Astrocyte (in vitro differentiated cells and primary cell): ENCODE data around the gene SAMHD1. TPM values are rescaled to one million over a fixed set of nuclear protein-coding genes. Genes with fewer than 3 reads are reported as not detected.
"Not testable (repeated sequence)": the region's sequence is repeated elsewhere in the genome, so short reads cannot be mapped to it uniquely, and the experiment has no call there.

Experiments used
- DNase-seq: peaks from one replicate; pipeline ENCODE4 v3.0.0-alpha.2; 2010; ENCODE audit warnings: low read depth
- FAIRE-seq: peaks from 2 replicates; lab custom pipeline; 2011; peaks lifted over from hg19 to GRCh38; lab: Jason Lieb, UNC
- H2AFZ ChIP-seq: 2 replicates; pipeline ENCODE4 v1.6.0; 2012; ENCODE audit warnings: low read depth, low read length, inconsistent platforms
- H3K27ac ChIP-seq: 2 replicates; pipeline ENCODE4 v1.5.1; 2011; ENCODE audit warnings: low read depth, low read length, inconsistent platforms
- H3K27me3 ChIP-seq: 2 replicates; pipeline ENCODE4 v1.6.0; 2011; ENCODE audit warnings: low read length, inconsistent platforms; ENCODE audit not compliant: insufficient read depth
- H3K36me3 ChIP-seq: 2 replicates; pipeline ENCODE4 v1.5.1; 2011; ENCODE audit warnings: low read length, inconsistent platforms; ENCODE audit not compliant: insufficient read depth
- H3K4me1 ChIP-seq: 2 replicates; pipeline ENCODE4 v1.5.1; 2011; ENCODE audit warnings: low read length, inconsistent platforms; ENCODE audit not compliant: insufficient read depth
- H3K4me2 ChIP-seq: 2 replicates; pipeline ENCODE4 v1.6.0; 2012; ENCODE audit warnings: low read length, inconsistent platforms
- H3K4me3 ChIP-seq: 2 replicates; pipeline ENCODE4 v1.5.1; 2011; ENCODE audit warnings: low read depth, mild to moderate bottlenecking, low read length, inconsistent platforms; ENCODE audit not compliant: insufficient read depth
- H3K79me2 ChIP-seq: 2 replicates; pipeline ENCODE4 v1.6.0; 2012; ENCODE audit warnings: mild to moderate bottlenecking, low read length, inconsistent platforms; ENCODE audit not compliant: insufficient read depth
- H3K9ac ChIP-seq: 2 replicates; pipeline ENCODE4 v1.6.0; 2012; ENCODE audit warnings: mild to moderate bottlenecking, low read length, inconsistent platforms
- H3K9me3 ChIP-seq: 2 replicates; pipeline ENCODE4 v1.5.1; 2012; ENCODE audit warnings: low read depth, mild to moderate bottlenecking, low read length, inconsistent platforms; ENCODE audit not compliant: insufficient read depth
- H4K20me1 ChIP-seq: 2 replicates; pipeline ENCODE4 v1.6.0; 2012; ENCODE audit warnings: low read length, inconsistent platforms; ENCODE audit not compliant: insufficient read depth
- H3K27ac Mint-ChIP-seq: one replicate; pipeline ENCODE4 v1.8.0; 2021; ENCODE audit warnings: mild to moderate bottlenecking, mixed read lengths; ENCODE audit not compliant: unreplicated experiment
- H3K27me3 Mint-ChIP-seq: one replicate; pipeline ENCODE4 v1.8.0; 2021; ENCODE audit warnings: low read depth, mixed read lengths; ENCODE audit not compliant: unreplicated experiment
- H3K36me3 Mint-ChIP-seq: one replicate; pipeline ENCODE4 v1.8.0; 2021; ENCODE audit warnings: low read depth, mixed read lengths; ENCODE audit not compliant: unreplicated experiment
- H3K4me1 Mint-ChIP-seq: one replicate; pipeline ENCODE4 v1.8.0; 2021; ENCODE audit warnings: low read depth, mixed read lengths; ENCODE audit not compliant: unreplicated experiment
- H3K4me3 Mint-ChIP-seq: one replicate; pipeline ENCODE4 v1.8.0; 2021; ENCODE audit warnings: mild to moderate bottlenecking, moderate library complexity, mixed read lengths; ENCODE audit not compliant: unreplicated experiment
- H3K9me3 Mint-ChIP-seq: one replicate; pipeline ENCODE4 v1.8.0; 2021; ENCODE audit warnings: mild to moderate bottlenecking, mixed read lengths; ENCODE audit not compliant: unreplicated experiment
- EZH2 ChIP-seq: IDR thresholded peaks from 2 replicates; pipeline ENCODE4 v1.6.1; 2012; ENCODE audit warnings: mild to moderate bottlenecking, low read length, inconsistent platforms; ENCODE audit not compliant: insufficient read depth
- total RNA-seq: library from RNA; stranded (reverse); gene quantifications from 2 replicates; pipeline ENCODE4 v1.2.1, GENCODE V29; 2021
- TF ChIP-seq, protein P1 (sequence below): IDR thresholded peaks from 2 replicates; pipeline ENCODE4 v1.5.1; 2011; ENCODE audit warnings: low read depth, mild to moderate bottlenecking, inconsistent platforms, low read length, moderate library complexity; ENCODE audit not compliant: insufficient read depth

Gene SAMHD1
- total RNA-seq, 1 donor from 2014 or later = 99.7 TPM

GRCh38 chr20:36967636-36968035, 16.1 kb upstream of the SAMHD1 start:
- Histone ChIP-seq H3K79me2 (no peaks in the 10 kb centered on the region), H3K4me1 (no peaks in the 10 kb centered on the region), H3K9me3 (peaks cover 4% of the 10 kb centered on the region), H3K4me3 (no peak overlapping the region), H3K36me3 (no peaks in the 10 kb centered on the region), H3K27ac (no peak overlapping the region), H3K4me2 (no peak overlapping the region), H3K27me3 (no peaks in the 10 kb centered on the region), H3K9ac (no peak overlapping the region), H2AFZ (no peak overlapping the region), H4K20me1 (no peaks in the 10 kb centered on the region)
- peaks cover 9% of the 10 kb centered on the region for H3K9me3 Mint-ChIP-seq
- no peak overlapping the region for H3K27ac Mint-ChIP-seq
- TF ChIP-seq, protein P1, sequence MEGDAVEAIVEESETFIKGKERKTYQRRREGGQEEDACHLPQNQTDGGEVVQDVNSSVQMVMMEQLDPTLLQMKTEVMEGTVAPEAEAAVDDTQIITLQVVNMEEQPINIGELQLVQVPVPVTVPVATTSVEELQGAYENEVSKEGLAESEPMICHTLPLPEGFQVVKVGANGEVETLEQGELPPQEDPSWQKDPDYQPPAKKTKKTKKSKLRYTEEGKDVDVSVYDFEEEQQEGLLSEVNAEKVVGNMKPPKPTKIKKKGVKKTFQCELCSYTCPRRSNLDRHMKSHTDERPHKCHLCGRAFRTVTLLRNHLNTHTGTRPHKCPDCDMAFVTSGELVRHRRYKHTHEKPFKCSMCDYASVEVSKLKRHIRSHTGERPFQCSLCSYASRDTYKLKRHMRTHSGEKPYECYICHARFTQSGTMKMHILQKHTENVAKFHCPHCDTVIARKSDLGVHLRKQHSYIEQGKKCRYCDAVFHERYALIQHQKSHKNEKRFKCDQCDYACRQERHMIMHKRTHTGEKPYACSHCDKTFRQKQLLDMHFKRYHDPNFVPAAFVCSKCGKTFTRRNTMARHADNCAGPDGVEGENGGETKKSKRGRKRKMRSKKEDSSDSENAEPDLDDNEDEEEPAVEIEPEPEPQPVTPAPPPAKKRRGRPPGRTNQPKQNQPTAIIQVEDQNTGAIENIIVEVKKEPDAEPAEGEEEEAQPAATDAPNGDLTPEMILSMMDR = no peak
- no peaks in the 10 kb centered on the region for H3K36me3 Mint-ChIP-seq
- no peak overlapping the region for H3K4me3 Mint-ChIP-seq
- no peaks in the 10 kb centered on the region for H3K4me1 Mint-ChIP-seq
- H3K27me3 Mint-ChIP-seq = peaks cover 2% of the 10 kb centered on the region
- DNase-seq = no peak
- FAIRE-seq = no peak

DNA sequence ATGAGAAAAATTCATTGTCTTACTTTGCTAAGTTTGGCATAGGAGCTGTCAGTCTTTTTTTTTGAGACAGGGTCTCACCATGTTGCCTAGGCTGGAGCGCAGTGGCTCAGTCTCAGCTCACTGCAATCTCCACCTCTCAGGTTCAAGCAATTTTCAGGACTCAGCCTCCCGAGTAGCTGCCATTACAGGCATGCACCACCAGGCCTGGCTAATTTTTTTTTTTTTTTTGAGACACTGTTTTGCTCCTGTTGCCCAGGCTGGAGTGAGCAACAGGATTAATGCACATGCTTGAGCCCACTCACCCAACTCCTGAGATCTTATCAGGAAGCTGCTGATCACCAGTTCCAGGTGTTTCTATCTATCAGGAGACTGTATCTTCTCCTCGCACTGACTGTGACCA, 15.5 kb upstream of the SAMHD1 start:
- not testable (repeated sequence) for H3K27me3 ChIP-seq, H3K9ac ChIP-seq, H4K20me1 ChIP-seq, FAIRE-seq, H3K4me1 ChIP-seq, H3K4me3 ChIP-seq, H2AFZ ChIP-seq, H3K36me3 Mint-ChIP-seq, H3K27ac ChIP-seq, H3K4me1 Mint-ChIP-seq, H3K4me2 ChIP-seq, H3K36me3 ChIP-seq, H3K27me3 Mint-ChIP-seq, H3K4me3 Mint-ChIP-seq, DNase-seq, H3K27ac Mint-ChIP-seq, H3K79me2 ChIP-seq, H3K9me3 ChIP-seq
- peaks cover 16% of the 10 kb centered on the region for H3K9me3 Mint-ChIP-seq

GRCh38 chr20:36962354-36962941, 10.9 kb upstream of the SAMHD1 start:
- H3K9ac ChIP-seq, H3K27me3 Mint-ChIP-seq, H3K4me3 Mint-ChIP-seq, H3K4me1 Mint-ChIP-seq, H4K20me1 ChIP-seq, H3K9me3 ChIP-seq, H3K4me2 ChIP-seq, H3K79me2 ChIP-seq, H3K36me3 ChIP-seq, H2AFZ ChIP-seq, H3K27ac ChIP-seq, H3K27ac Mint-ChIP-seq, FAIRE-seq, H3K4me1 ChIP-seq, H3K36me3 Mint-ChIP-seq, H3K27me3 ChIP-seq, H3K4me3 ChIP-seq, DNase-seq: not testable (repeated sequence)
- H3K9me3 Mint-ChIP-seq = peaks cover 18% of the 10 kb centered on the region

DNA sequence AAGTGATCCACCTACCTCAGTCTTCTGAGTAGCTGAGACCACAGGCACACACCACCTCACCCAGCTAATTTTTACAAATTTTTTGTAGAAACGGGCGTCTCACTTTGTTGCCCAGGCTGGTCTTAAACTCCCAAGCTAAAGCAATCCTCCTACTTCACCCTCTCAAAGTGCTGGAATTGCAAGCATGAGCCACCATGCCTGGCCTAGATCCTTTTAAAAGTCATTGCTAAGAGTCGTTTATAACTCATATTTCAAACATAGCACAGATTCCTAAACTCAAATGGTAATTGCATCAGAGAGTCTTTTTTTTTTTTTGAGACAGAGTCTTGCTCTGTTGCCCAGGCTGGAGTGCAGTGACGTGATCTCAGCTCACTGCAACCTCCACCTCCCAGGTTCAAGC, 7.7 kb upstream of the SAMHD1 start:
- no peaks in the 10 kb centered on the region for H3K27me3 ChIP-seq
- DNase-seq (no peak), FAIRE-seq (no peak)
- H3K4me3 ChIP-seq = no peak overlapping the region
- H3K36me3 ChIP-seq = no peaks in the 10 kb centered on the region
- H3K27ac ChIP-seq = no peak overlapping the region
- H4K20me1 ChIP-seq = no peaks in the 10 kb centered on the region
- H3K9ac ChIP-seq = no peak overlapping the region
- TF ChIP-seq, protein P1 = no peak
- no peak for TF ChIP-seq EZH2
- Mint-ChIP-seq H3K4me3 (no peak overlapping the region), H3K27ac (no peak overlapping the region), H3K27me3 (peaks cover 3% of the 10 kb centered on the region), H3K36me3 (peaks cover 7% of the 10 kb centered on the region), H3K9me3 (peaks cover 18% of the 10 kb centered on the region), H3K4me1 (no peaks in the 10 kb centered on the region)
- peaks cover 8% of the 10 kb centered on the region for H3K9me3 ChIP-seq
- no peak overlapping the region for H2AFZ ChIP-seq
- H3K79me2 ChIP-seq = no peaks in the 10 kb centered on the region
- H3K4me1 ChIP-seq = no peaks in the 10 kb centered on the region
- no peak overlapping the region for H3K4me2 ChIP-seq
